Panc1 (cell line): ENCODE measurements around the gene POLR1H. TPM values are rescaled to one million over a fixed set of nuclear protein-coding genes. Genes with fewer than 3 reads are reported as not detected.

Source experiments
- ATAC-seq: fragments of 200-7000 bp; cut with Tn5 transposase; 2 replicates; pipeline ENCODE4 v1.9.1; 2020; ENCODE audit warnings: mild to moderate bottlenecking, moderate library complexity
- BruUV-seq: library from RNA; stranded (reverse); fragments of 400-500 nt; replicated peaks from 2 replicates; lab custom pipeline; 2021; lab: Mats Ljungman, UMichigan
- CTCF ChIA-PET: fragments of 300-600 bp; sonication (Branson Sonifier 250); formaldehyde crosslinking; loops from one replicate; lab custom pipeline; 2022; ENCODE audit warnings: antibody characterized with exemption; lab: Charles Lee
- POLR2A ChIA-PET: fragments of 300-600 bp; sonication (Branson Sonifier 250); formaldehyde crosslinking; loops from one replicate; lab custom pipeline; 2022; ENCODE audit warnings: antibody characterized with exemption; lab: Charles Lee
- DNase-seq: peaks from one replicate; pipeline ENCODE4 v3.0.0-alpha.2; 2010; ENCODE audit warnings: low read depth, low spot score
- H3K27ac ChIP-seq: 2 replicates; pipeline ENCODE4 v1.5.1; 2011; ENCODE audit warnings: mild to moderate bottlenecking, low read length, inconsistent platforms
- H3K27me3 ChIP-seq: fragments of 200-500 bp; sonication (Bioruptor generic); 2 replicates; pipeline ENCODE4 v1.6.0; 2014; ENCODE audit warnings: low read length, inconsistent platforms; ENCODE audit not compliant: control insufficient read depth, insufficient read depth
- H3K36me3 ChIP-seq: fragments of 200-500 bp; sonication (Bioruptor generic); 2 replicates; pipeline ENCODE4 v1.5.1; 2014; ENCODE audit warnings: inconsistent platforms, mild to moderate bottlenecking, low read length, moderate library complexity; ENCODE audit not compliant: control insufficient read depth, insufficient read depth
- H3K4me1 ChIP-seq: 2 replicates; pipeline ENCODE4 v1.5.1; 2011; ENCODE audit warnings: inconsistent platforms, mild to moderate bottlenecking, low read length, moderate library complexity; ENCODE audit not compliant: control insufficient read depth, insufficient read depth
- H3K4me3 ChIP-seq, 2 experiments: 2 replicates each; pipeline ENCODE4 v1.5.1; 2011 to 2012; ENCODE audit warnings: low read depth in 2 of 2, low read length in 2 of 2, mild to moderate bottlenecking in 2 of 2, inconsistent platforms in 1 of 2, moderate library complexity in 1 of 2
- H3K9me3 ChIP-seq: fragments of 200-500 bp; sonication (Bioruptor generic); 2 replicates; pipeline ENCODE4 v1.5.1; 2014; ENCODE audit warnings: low read depth, mild to moderate bottlenecking, inconsistent platforms, low read length, moderate library complexity; ENCODE audit not compliant: control insufficient read depth, insufficient read depth
- CTCF ChIP-seq: fragments of 450-650 bp; IDR thresholded peaks from 2 replicates; pipeline ENCODE4 v1.5.1; 2017; ENCODE audit warnings: mild to moderate bottlenecking
- POLR2AphosphoS5 ChIP-seq: IDR thresholded peaks from 2 replicates; pipeline ENCODE4 v1.6.1; 2012; ENCODE audit warnings: mild to moderate bottlenecking, low read depth, low read length, moderate library complexity
- REST ChIP-seq, 2 experiments: IDR thresholded peaks; 2 replicates each; pipeline ENCODE4 v1.6.1; 2011 to 2012; ENCODE audit warnings: low read depth in 2 of 2, control low read depth in 1 of 2, low read length in 1 of 2, mild to moderate bottlenecking in 1 of 2, moderate library complexity in 1 of 2; ENCODE audit not compliant: insufficient read depth in 1 of 2
- SIN3A ChIP-seq: IDR thresholded peaks from 2 replicates; pipeline ENCODE4 v1.6.1; 2012; ENCODE audit warnings: low read depth, mild to moderate bottlenecking, low read length, moderate library complexity, borderline replicate concordance; ENCODE audit not compliant: insufficient read depth
- TCF7L2 ChIP-seq: IDR thresholded peaks from 2 replicates; pipeline ENCODE4 v1.6.1; 2011; ENCODE audit warnings: mild to moderate bottlenecking, low read depth, low read length, inconsistent platforms
- in situ Hi-C: cut with HindIII; loops from 2 replicates; pipeline ENCODE4 v1.10.0; 2016; ENCODE audit warnings: low sequenced_read_pairs, low pct_unique_long_range_greater_than_20kb
- intact Hi-C: fragments of 100-400 bp; cut with micrococcal nuclease; formaldehyde crosslinking; loops from one replicate; pipeline ENCODE4 v1.10.0; 2022; ENCODE audit not compliant: unreplicated experiment
- total RNA-seq: library from RNA; stranded (reverse); gene quantifications from one replicate; pipeline ENCODE4 v1.2.1, GENCODE V29; 2021; ENCODE audit not compliant: unreplicated experiment

The POLR1H gene
- total RNA-seq, 1 experiment from 2014 or later = 24.9 TPM

- no peak for TF ChIP-seq REST (IDR thresholded peaks at IDR 0.05; ENCODE audit: insufficient read depth in 1 of 2, low read depth in 2 of 2, low read length in 1 of 2)
- TF ChIP-seq CTCF = no peak
- no peak for TF ChIP-seq TCF7L2
- no peak for TF ChIP-seq SIN3A
- TF ChIP-seq POLR2AphosphoS5 = no peak
- H3K4me3 ChIP-seq = no peak overlapping the region
- CTCF ChIA-PET = interaction anchor here (0.6 to 2.6 kb wide), 3 partner anchors 27 to 137 kb away, joined by 3 to 68 read pairs (median 4); no protein-coding TSS in a partner anchor
- H3K4me1 ChIP-seq = peaks cover 16% of the 10 kb centered on the region
- intact Hi-C loops (no loop called here), in situ Hi-C loops (no loop called here)
- H3K27ac ChIP-seq = no peak overlapping the region
- ATAC-seq = no peak
- H3K9me3 ChIP-seq = no peaks in the 10 kb centered on the region
- DNase-seq = no peak
- no peaks in the 10 kb centered on the region for H3K36me3 ChIP-seq
- H3K27me3 ChIP-seq = peaks cover 7% of the 10 kb centered on the region
- POLR2A ChIA-PET = interaction anchor here (0.6 kb wide), 1 partner anchor 38 kb away, joined by 4 read pairs; no protein-coding TSS in a partner anchor
- no TSS peak for BruUV-seq
These were observed 43.6 kb downstream of the POLR1H start for GRCh38 chr6:30104661-30105060.

GRCh38 chr6:30111266-30111856 lies 50.3 kb downstream of the POLR1H start:
- no peak overlapping the region for H3K4me3 ChIP-seq
- TF ChIP-seq REST (IDR thresholded peaks at IDR 0.05; ENCODE audit: insufficient read depth in 1 of 2, low read depth in 2 of 2, low read length in 1 of 2) (no peak), CTCF (no peak), SIN3A (no peak), TCF7L2 (no peak), POLR2AphosphoS5 (no peak)
- no peaks in the 10 kb centered on the region for H3K9me3 ChIP-seq
- no TSS peak for BruUV-seq
- no peak overlapping the region for H3K27ac ChIP-seq
- in situ Hi-C loops = no loop called here
- no peaks in the 10 kb centered on the region for H3K36me3 ChIP-seq
- intact Hi-C loops = no loop called here
- ChIA-PET CTCF (interaction anchor here (1.3 kb wide), 1 partner anchor 8 kb away, joined by 3 read pairs; no protein-coding TSS in a partner anchor), POLR2A (no interaction called here)
- peaks cover 16% of the 10 kb centered on the region for H3K27me3 ChIP-seq
- H3K4me1 ChIP-seq = no peaks in the 10 kb centered on the region
- no peak for DNase-seq
- no peak; the same call in 1 of the 2 replicates for ATAC-seq
